Peyer's patch (tissue), 4 donors: ENCODE measurements around the gene REN.

Experiments used
- POLR2A ChIP-seq, 2 donors: fragments of 450-650 bp; IDR thresholded peaks; one replicate each; pipeline ENCODE4 v1.5.1; 2017; ENCODE audit warnings: antibody characterized with exemption in 2 of 2, mild to moderate bottlenecking in 2 of 2, moderate library complexity in 2 of 2
- TF ChIP-seq, protein P1 (sequence below), 6 experiments: fragments of 450-650 bp in 4 of 6; fragments of 200-600 bp in 2 of 6; sonication (generic) in 1 of 6; IDR thresholded peaks; one replicate each; pipeline ENCODE4 v1.5.1; 2017 to 2019; ENCODE audit warnings: antibody characterized with exemption in 6 of 6, mild to moderate bottlenecking in 3 of 6, moderate library complexity in 1 of 6

GRCh38 chr1:204108312-204109141, 57.6 kb downstream of the REN start:
- TF ChIP-seq, protein P1, sequence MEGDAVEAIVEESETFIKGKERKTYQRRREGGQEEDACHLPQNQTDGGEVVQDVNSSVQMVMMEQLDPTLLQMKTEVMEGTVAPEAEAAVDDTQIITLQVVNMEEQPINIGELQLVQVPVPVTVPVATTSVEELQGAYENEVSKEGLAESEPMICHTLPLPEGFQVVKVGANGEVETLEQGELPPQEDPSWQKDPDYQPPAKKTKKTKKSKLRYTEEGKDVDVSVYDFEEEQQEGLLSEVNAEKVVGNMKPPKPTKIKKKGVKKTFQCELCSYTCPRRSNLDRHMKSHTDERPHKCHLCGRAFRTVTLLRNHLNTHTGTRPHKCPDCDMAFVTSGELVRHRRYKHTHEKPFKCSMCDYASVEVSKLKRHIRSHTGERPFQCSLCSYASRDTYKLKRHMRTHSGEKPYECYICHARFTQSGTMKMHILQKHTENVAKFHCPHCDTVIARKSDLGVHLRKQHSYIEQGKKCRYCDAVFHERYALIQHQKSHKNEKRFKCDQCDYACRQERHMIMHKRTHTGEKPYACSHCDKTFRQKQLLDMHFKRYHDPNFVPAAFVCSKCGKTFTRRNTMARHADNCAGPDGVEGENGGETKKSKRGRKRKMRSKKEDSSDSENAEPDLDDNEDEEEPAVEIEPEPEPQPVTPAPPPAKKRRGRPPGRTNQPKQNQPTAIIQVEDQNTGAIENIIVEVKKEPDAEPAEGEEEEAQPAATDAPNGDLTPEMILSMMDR (IDR thresholded peaks at IDR 0.05), result no peak
- no peak for TF ChIP-seq POLR2A (IDR thresholded peaks at IDR 0.05)
